Measurements from ENCODE around the gene PRSS57. TPM values are rescaled to one million over a fixed set of nuclear protein-coding genes. Genes with fewer than 3 reads are reported as not detected.

The PRSS57 gene
- total and polyA plus RNA-seq, 2 of the 13 experiments (the other 11 are each of a cell fraction or from before 2014, with no cell fraction given) = 0.12 TPM; not detected in 1

DNA sequence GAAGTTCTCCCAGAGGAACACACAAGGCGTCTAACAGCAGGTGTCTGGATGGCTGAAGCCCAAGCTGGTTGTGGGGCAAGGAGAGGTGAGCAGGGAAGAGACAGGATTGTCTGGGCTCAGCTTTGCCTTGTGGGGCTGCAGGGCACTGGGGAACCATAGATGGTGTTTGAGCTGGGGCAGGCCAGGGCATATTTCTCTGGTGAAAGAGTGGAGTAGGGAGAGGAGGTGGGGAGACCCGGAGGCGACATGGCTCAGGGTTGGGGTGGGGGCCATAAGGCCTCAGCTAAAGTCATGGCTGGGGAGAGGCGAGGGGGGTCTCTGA lies 8.0 kb upstream of the PRSS57 start (continued):
- TF ChIP-seq, protein P1, sequence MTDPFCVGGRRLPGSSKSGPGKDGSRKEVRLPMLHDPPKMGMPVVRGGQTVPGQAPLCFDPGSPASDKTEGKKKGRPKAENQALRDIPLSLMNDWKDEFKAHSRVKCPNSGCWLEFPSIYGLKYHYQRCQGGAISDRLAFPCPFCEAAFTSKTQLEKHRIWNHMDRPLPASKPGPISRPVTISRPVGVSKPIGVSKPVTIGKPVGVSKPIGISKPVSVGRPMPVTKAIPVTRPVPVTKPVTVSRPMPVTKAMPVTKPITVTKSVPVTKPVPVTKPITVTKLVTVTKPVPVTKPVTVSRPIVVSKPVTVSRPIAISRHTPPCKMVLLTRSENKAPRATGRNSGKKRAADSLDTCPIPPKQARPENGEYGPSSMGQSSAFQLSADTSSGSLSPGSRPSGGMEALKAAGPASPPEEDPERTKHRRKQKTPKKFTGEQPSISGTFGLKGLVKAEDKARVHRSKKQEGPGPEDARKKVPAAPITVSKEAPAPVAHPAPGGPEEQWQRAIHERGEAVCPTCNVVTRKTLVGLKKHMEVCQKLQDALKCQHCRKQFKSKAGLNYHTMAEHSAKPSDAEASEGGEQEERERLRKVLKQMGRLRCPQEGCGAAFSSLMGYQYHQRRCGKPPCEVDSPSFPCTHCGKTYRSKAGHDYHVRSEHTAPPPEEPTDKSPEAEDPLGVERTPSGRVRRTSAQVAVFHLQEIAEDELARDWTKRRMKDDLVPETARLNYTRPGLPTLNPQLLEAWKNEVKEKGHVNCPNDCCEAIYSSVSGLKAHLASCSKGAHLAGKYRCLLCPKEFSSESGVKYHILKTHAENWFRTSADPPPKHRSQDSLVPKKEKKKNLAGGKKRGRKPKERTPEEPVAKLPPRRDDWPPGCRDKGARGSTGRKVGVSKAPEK (CRISPR knock-in tag; IDR thresholded peaks at IDR 0.05; ENCODE audit: borderline replicate concordance) = no peak
- TF ChIP-seq RAD51 (IDR thresholded peaks at IDR 0.05; ENCODE audit: borderline replicate concordance) = no peak
- TF ChIP-seq HDAC1 (CRISPR knock-in tag; IDR thresholded peaks at IDR 0.05) = 0 out of 2 replicates have a peak, but pooled peaks have one; percentile 37
- TF ChIP-seq RAD21 (CRISPR knock-in tag; IDR thresholded peaks at IDR 0.05) = no peak
- no peak for TF ChIP-seq ZNF329 (CRISPR knock-in tag; IDR thresholded peaks at IDR 0.05; ENCODE audit: low read depth)
- TF ChIP-seq, protein P2, sequence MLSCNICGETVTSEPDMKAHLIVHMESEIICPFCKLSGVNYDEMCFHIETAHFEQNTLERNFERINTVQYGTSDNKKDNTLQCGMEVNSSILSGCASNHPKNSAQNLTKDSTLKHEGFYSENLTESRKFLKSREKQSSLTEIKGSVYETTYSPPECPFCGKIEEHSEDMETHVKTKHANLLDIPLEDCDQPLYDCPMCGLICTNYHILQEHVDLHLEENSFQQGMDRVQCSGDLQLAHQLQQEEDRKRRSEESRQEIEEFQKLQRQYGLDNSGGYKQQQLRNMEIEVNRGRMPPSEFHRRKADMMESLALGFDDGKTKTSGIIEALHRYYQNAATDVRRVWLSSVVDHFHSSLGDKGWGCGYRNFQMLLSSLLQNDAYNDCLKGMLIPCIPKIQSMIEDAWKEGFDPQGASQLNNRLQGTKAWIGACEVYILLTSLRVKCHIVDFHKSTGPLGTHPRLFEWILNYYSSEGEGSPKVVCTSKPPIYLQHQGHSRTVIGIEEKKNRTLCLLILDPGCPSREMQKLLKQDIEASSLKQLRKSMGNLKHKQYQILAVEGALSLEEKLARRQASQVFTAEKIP (CRISPR knock-in tag; IDR thresholded peaks at IDR 0.05; ENCODE audit: borderline replicate concordance) = no peak
- no peak for TF ChIP-seq RFX5 (IDR thresholded peaks at IDR 0.05; ENCODE audit: low read depth, low read length)
- 0 out of 2 replicates have a peak, but pooled peaks have one; percentile 32 for TF ChIP-seq ZSCAN9 (CRISPR knock-in tag; IDR thresholded peaks at IDR 0.05; ENCODE audit: borderline replicate concordance)
- no peak for TF ChIP-seq PCBP2 (optimal IDR thresholded peaks at IDR 0.05; ENCODE audit: low read depth, low read length, poor library complexity, severe bottlenecking)
- TF ChIP-seq LCORL (IDR thresholded peaks at IDR 0.05) = no peak
- 0 out of 2 replicates have a peak, but pooled peaks have one; percentile 43 for TF ChIP-seq LCORL (CRISPR knock-in tag; IDR thresholded peaks at IDR 0.05)
- no peak for TF ChIP-seq ZNF337 (CRISPR knock-in tag; IDR thresholded peaks at IDR 0.05; ENCODE audit: borderline replicate concordance, low read depth)
- no peak for TF ChIP-seq ZNF816 (CRISPR knock-in tag; IDR thresholded peaks at IDR 0.05; ENCODE audit: borderline replicate concordance)
- no peak for TF ChIP-seq DNMT3B (CRISPR knock-in tag; conservative IDR thresholded peaks at IDR 0.05)
- 0 out of 2 replicates have a peak, but pooled peaks have one; percentile 9 for TF ChIP-seq TARDBP (CRISPR knock-in tag; IDR thresholded peaks at IDR 0.05)
- TF ChIP-seq PHF8 (CRISPR knock-in tag; IDR thresholded peaks at IDR 0.05) = peak; percentile 59; the same call in 1 of the 2 replicates
- TF ChIP-seq RCOR2 (CRISPR knock-in tag; IDR thresholded peaks at IDR 0.05) = peak; percentile 50; the same call in 1 of the 2 replicates
- no peak for TF ChIP-seq TSC22D2 (CRISPR knock-in tag; IDR thresholded peaks at IDR 0.05; ENCODE audit: borderline replicate concordance)
- no peak for TF ChIP-seq ZNF20 (CRISPR knock-in tag; IDR thresholded peaks at IDR 0.05)
- peak; percentile 85 for TF ChIP-seq CHD4 (IDR thresholded peaks at IDR 0.05; ENCODE audit: borderline replicate concordance, low read length)
- TF ChIP-seq, protein P3, sequence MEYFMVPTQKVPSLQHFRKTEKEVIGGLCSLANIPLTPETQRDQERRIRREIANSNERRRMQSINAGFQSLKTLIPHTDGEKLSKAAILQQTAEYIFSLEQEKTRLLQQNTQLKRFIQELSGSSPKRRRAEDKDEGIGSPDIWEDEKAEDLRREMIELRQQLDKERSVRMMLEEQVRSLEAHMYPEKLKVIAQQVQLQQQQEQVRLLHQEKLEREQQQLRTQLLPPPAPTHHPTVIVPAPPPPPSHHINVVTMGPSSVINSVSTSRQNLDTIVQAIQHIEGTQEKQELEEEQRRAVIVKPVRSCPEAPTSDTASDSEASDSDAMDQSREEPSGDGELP (IDR thresholded peaks at IDR 0.05; ENCODE audit: borderline replicate concordance, low read depth) = no peak
- no peak for TF ChIP-seq ELF4 (CRISPR knock-in tag; IDR thresholded peaks at IDR 0.05; ENCODE audit: borderline replicate concordance)
- TF ChIP-seq, protein P4, sequence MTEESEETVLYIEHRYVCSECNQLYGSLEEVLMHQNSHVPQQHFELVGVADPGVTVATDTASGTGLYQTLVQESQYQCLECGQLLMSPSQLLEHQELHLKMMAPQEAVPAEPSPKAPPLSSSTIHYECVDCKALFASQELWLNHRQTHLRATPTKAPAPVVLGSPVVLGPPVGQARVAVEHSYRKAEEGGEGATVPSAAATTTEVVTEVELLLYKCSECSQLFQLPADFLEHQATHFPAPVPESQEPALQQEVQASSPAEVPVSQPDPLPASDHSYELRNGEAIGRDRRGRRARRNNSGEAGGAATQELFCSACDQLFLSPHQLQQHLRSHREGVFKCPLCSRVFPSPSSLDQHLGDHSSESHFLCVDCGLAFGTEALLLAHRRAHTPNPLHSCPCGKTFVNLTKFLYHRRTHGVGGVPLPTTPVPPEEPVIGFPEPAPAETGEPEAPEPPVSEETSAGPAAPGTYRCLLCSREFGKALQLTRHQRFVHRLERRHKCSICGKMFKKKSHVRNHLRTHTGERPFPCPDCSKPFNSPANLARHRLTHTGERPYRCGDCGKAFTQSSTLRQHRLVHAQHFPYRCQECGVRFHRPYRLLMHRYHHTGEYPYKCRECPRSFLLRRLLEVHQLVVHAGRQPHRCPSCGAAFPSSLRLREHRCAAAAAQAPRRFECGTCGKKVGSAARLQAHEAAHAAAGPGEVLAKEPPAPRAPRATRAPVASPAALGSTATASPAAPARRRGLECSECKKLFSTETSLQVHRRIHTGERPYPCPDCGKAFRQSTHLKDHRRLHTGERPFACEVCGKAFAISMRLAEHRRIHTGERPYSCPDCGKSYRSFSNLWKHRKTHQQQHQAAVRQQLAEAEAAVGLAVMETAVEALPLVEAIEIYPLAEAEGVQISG (CRISPR knock-in tag; IDR thresholded peaks at IDR 0.05) = no peak
- TF ChIP-seq, protein P5, sequence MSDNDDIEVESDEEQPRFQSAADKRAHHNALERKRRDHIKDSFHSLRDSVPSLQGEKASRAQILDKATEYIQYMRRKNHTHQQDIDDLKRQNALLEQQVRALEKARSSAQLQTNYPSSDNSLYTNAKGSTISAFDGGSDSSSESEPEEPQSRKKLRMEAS (IDR thresholded peaks at IDR 0.05) = 0 out of 2 replicates have a peak, but pooled peaks have one; percentile 16

Measured in HepG2 (cell line).